Mucosa of descending colon (tissue), 3 donors: ENCODE measurements around the gene RPL27A. TPM values are rescaled to one million over a fixed set of nuclear protein-coding genes. Genes with fewer than 3 reads are reported as not detected.

ENCODE experiments used
- ATAC-seq: fragments of 200-7000 bp; cut with Tn5 transposase; one replicate; pipeline ENCODE4 v1.9.1; 2020; ENCODE audit warnings: mild to moderate bottlenecking, moderate library complexity
- DNase-seq, 3 donors: peaks; one replicate each; pipeline ENCODE4 v3.0.0-alpha.2; 2020
- H3K36me3 ChIP-seq: fragments of 200-600 bp; one replicate; pipeline ENCODE4 v1.8.0; 2021; ENCODE audit warnings: low read depth, mild to moderate bottlenecking
- H3K4me1 ChIP-seq: fragments of 200-600 bp; one replicate; pipeline ENCODE4 v1.8.0; 2021; ENCODE audit warnings: low read depth, mild to moderate bottlenecking
- H3K4me3 ChIP-seq: fragments of 200-600 bp; one replicate; pipeline ENCODE4 v1.8.0; 2021; ENCODE audit warnings: mild to moderate bottlenecking
- H3K9me3 ChIP-seq: fragments of 200-600 bp; one replicate; pipeline ENCODE4 v1.8.0; 2021; ENCODE audit warnings: mild to moderate bottlenecking
- intact Hi-C, 2 donors: fragments of 100-400 bp; cut with DNase I in 1 of 2; cut with micrococcal nuclease in 1 of 2; formaldehyde crosslinking; loops; one replicate each; pipeline versions ENCODE4 v1.11.0 to v1.11.1; 2022; cut with DNase I, micrococcal nuclease
- total RNA-seq, 3 donors: library from RNA; stranded (reverse); fragmentation: NEBNext Ultra II Directional in 2 of 3; extraction: Animal tissue kit (Norgen Biotek cat#: 25700) in 2 of 3; gene quantifications; one replicate each; pipeline versions ENCODE4 v1.2.1 to v1.2.4, GENCODE V29; 2021 to 2023
- TF ChIP-seq, protein P1 (sequence below): fragments of 200-600 bp; IDR thresholded peaks from one replicate; pipeline ENCODE4 v1.8.0; 2022; ENCODE audit warnings: antibody characterized with exemption, mild to moderate bottlenecking
- donor health status: DM: no; HTN: no; CAD: no; lungs with moderate emphysema.
- donor health status: DM: no; HTN: no; CAD: no.
- donor health status: DM: no; HTN: yes; CAD: no.

The RPL27A gene
- total RNA-seq, 3 donors from 2014 or later, result 634 to 807 (median 704) TPM

DNA sequence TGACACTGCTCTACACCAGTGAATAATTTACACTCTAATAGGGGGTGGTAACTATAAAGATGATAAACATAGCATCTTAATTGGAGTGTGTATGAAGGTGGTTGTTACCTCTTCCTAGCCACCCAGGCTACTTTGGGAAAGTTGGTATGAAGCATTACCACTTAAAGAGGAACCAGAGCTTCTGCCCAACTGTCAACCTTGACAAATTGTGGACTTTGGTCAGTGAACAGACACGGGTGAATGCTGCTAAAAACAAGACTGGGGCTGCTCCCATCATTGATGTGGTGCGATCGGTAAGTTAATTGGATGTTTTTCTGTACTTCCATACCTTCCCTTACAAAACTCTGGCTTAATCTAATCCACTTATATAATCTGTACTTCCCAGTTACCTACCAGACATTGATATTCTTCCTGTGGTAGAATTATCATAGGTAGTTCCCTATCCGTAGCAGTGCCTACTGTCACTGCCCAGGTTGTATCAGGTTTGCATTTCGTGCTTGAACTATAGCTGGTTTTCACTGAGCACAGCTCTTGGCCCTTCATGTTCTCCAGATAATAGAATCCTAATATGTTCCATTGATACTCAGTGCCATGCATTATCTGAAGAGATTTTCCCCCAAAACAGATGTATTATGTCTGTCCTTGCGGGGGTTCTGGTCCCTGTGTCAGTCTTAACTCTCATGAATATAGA is 2.2 kb downstream of the RPL27A start:
- TF ChIP-seq, protein P1, sequence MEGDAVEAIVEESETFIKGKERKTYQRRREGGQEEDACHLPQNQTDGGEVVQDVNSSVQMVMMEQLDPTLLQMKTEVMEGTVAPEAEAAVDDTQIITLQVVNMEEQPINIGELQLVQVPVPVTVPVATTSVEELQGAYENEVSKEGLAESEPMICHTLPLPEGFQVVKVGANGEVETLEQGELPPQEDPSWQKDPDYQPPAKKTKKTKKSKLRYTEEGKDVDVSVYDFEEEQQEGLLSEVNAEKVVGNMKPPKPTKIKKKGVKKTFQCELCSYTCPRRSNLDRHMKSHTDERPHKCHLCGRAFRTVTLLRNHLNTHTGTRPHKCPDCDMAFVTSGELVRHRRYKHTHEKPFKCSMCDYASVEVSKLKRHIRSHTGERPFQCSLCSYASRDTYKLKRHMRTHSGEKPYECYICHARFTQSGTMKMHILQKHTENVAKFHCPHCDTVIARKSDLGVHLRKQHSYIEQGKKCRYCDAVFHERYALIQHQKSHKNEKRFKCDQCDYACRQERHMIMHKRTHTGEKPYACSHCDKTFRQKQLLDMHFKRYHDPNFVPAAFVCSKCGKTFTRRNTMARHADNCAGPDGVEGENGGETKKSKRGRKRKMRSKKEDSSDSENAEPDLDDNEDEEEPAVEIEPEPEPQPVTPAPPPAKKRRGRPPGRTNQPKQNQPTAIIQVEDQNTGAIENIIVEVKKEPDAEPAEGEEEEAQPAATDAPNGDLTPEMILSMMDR, result no peak
- ATAC-seq (no peak), DNase-seq (no peak)
- H3K4me1 ChIP-seq, result peaks cover 30% of the 10 kb centered on the region
- H3K36me3 ChIP-seq, result no peaks in the 10 kb centered on the region
- intact Hi-C loops, result loop anchor here in 1 of 2 donors (5.0 kb wide), 1 partner anchor 123 kb away; no protein-coding TSS in a partner anchor
- H3K4me3 ChIP-seq, result no peak overlapping the region
- H3K9me3 ChIP-seq, result no peaks in the 10 kb centered on the region

GRCh38 chr11:8685306-8685705 is 2.7 kb downstream of the RPL27A start:
- no peaks in the 10 kb centered on the region for H3K9me3 ChIP-seq
- TF ChIP-seq, protein P1, result no peak
- no peak overlapping the region for H3K4me3 ChIP-seq
- intact Hi-C loops, result loop anchor here in 1 of 2 donors (5.0 kb wide), 1 partner anchor 122 kb away; no protein-coding TSS in a partner anchor
- H3K4me1 ChIP-seq, result peaks cover 30% of the 10 kb centered on the region
- DNase-seq (no peak), ATAC-seq (no peak)
- H3K36me3 ChIP-seq, result no peaks in the 10 kb centered on the region

- ATAC-seq (no peak), DNase-seq (no peak)
- TF ChIP-seq, protein P1, result no peak
- Histone ChIP-seq H3K4me3 (no peak overlapping the region), H3K9me3 (no peaks in the 10 kb centered on the region), H3K4me1 (peaks cover 30% of the 10 kb centered on the region), H3K36me3 (no peaks in the 10 kb centered on the region)
- intact Hi-C loops, result loop anchor here in 1 of 2 donors (5.0 kb wide), 1 partner anchor 121 kb away; no protein-coding TSS in a partner anchor
Observed at GRCh38 chr11:8685820-8686219, 3.2 kb downstream of the RPL27A start.

GRCh38 chr11:8686325-8686724 is 3.7 kb downstream of the RPL27A start:
- TF ChIP-seq, protein P1, result no peak
- intact Hi-C loops, result loop anchor here in 1 of 2 donors (5.0 kb wide), 1 partner anchor 121 kb away; no protein-coding TSS in a partner anchor

GRCh38 chr11:8688414-8689362 is 6.1 kb downstream of the RPL27A start:
- intact Hi-C loops, result loop anchor here in 1 of 2 donors (5.0 kb wide), 1 partner anchor 119 kb away; no protein-coding TSS in a partner anchor
- H3K36me3 ChIP-seq, result peaks cover 3% of the 10 kb centered on the region

More at GRCh38 chr11:8686325-8686724, 3.7 kb downstream of the RPL27A start:
- H3K9me3 ChIP-seq, result no peaks in the 10 kb centered on the region
- no peaks in the 10 kb centered on the region for H3K36me3 ChIP-seq
- no peak overlapping the region for H3K4me3 ChIP-seq
- H3K4me1 ChIP-seq, result peaks cover 29% of the 10 kb centered on the region
- ATAC-seq, result no peak
- DNase-seq, result no peak

More at GRCh38 chr11:8688414-8689362, 6.1 kb downstream of the RPL27A start:
- TF ChIP-seq, protein P1, result peak; percentile 9
- peak; percentile 98 for ATAC-seq
- no peaks in the 10 kb centered on the region for H3K9me3 ChIP-seq
- H3K4me3 ChIP-seq, result peak overlapping the region; percentile 36
- peaks cover 21% of the 10 kb centered on the region for H3K4me1 ChIP-seq
- peak; percentile 93 to 97 (median 96) for DNase-seq
